Measurements from ENCODE around the gene PXDN. TPM values are rescaled to one million over a fixed set of nuclear protein-coding genes. Genes with fewer than 3 reads are reported as not detected.

Gene PXDN
- total RNA-seq, 1 donor from 2014 or later = 150 TPM

DNA sequence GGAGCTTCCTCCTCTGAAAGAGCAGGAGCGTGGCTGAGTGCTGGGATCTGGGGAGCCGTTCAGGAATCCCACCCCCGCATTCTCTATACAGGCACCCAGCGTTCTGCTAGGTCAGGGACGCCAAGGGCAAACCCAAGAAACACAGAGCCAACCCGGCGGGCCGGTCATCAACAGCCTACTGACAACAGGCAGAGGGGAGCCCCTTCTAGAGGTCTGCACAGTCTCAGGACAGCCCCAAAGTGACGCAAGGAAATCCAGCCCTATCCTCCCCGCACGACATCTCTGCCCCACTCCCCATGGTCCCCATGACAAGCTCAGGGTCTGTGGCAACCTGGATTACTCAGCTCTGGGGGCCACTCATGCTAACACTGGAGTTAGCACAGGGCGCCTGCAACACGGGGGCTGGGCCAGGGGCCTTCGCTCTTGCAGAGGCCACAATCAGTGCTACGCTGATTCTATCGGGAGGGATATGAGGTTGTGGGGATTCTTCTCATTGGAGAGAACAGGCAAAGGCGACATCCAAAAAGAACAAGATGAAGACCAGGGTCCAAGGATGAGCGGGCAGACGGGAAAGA is 81.6 kb downstream of the PXDN start:
- Mint-ChIP-seq H3K36me3 (peaks cover 11% of the 10 kb centered on the region), H3K9me3 (no peaks in the 10 kb centered on the region), H3K27me3 (no peaks in the 10 kb centered on the region), H3K27ac (no peak overlapping the region), H3K4me3 (no peak overlapping the region), H3K4me1 (ENCODE audit: unreplicated experiment) (no peaks in the 10 kb centered on the region)
- TF ChIP-seq, protein P1, sequence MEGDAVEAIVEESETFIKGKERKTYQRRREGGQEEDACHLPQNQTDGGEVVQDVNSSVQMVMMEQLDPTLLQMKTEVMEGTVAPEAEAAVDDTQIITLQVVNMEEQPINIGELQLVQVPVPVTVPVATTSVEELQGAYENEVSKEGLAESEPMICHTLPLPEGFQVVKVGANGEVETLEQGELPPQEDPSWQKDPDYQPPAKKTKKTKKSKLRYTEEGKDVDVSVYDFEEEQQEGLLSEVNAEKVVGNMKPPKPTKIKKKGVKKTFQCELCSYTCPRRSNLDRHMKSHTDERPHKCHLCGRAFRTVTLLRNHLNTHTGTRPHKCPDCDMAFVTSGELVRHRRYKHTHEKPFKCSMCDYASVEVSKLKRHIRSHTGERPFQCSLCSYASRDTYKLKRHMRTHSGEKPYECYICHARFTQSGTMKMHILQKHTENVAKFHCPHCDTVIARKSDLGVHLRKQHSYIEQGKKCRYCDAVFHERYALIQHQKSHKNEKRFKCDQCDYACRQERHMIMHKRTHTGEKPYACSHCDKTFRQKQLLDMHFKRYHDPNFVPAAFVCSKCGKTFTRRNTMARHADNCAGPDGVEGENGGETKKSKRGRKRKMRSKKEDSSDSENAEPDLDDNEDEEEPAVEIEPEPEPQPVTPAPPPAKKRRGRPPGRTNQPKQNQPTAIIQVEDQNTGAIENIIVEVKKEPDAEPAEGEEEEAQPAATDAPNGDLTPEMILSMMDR (conservative IDR thresholded peaks at IDR 0.05) = no peak
- DNase-seq (ENCODE audit: extremely low spot score, unreplicated experiment) = peak; percentile 60

DNA sequence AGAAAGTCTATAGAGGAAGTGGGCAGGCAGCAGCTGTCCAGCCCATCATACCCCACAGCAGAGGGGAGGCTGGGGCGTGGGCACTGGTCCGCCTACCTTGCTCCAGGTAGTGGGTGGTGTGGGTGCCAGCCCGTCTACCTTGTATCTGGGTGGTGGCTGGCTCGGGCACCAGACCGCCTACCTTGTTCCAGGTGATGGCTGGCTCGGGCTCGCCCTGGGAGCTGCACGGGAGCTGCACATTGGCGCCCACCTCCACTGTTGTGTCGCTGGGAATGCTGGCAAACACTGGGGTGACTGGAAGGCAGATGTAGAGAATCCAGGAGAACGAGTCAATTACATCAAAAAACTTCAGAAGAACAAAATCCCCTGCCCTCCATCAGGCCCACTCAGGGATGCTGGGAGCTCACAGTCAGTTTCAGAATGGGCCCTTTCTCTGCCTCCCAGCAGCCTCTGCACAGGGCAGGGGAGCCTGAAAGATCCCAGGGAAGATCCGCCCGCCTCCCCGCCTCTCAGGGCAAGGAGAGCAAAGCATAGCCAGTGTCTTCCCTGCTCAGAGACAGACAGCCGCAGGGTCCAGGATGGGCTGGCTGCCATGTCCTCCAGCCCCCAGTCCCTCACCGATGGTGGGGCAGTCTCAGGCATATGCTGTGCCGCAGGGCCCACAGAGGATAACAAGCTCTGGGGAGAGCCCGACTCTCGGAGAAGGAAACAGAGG is 82.3 kb downstream of the PXDN start:
- H3K36me3 Mint-ChIP-seq = peaks cover 9% of the 10 kb centered on the region
- H3K4me3 Mint-ChIP-seq = no peak overlapping the region
- H3K27me3 Mint-ChIP-seq = no peaks in the 10 kb centered on the region
- H3K9me3 Mint-ChIP-seq = no peaks in the 10 kb centered on the region
- no peak overlapping the region for H3K27ac Mint-ChIP-seq
- TF ChIP-seq, protein P1 (conservative IDR thresholded peaks at IDR 0.05) = no peak
- no peaks in the 10 kb centered on the region for H3K4me1 Mint-ChIP-seq (ENCODE audit: unreplicated experiment)
- peak; percentile 60 for DNase-seq (ENCODE audit: extremely low spot score, unreplicated experiment)

- peaks cover 8% of the 10 kb centered on the region for H3K36me3 Mint-ChIP-seq
- peak; percentile 34 for DNase-seq (ENCODE audit: extremely low spot score, unreplicated experiment)
- H3K27me3 Mint-ChIP-seq = no peaks in the 10 kb centered on the region
- no peak overlapping the region for H3K27ac Mint-ChIP-seq
- H3K9me3 Mint-ChIP-seq = no peaks in the 10 kb centered on the region
- no peaks in the 10 kb centered on the region for H3K4me1 Mint-ChIP-seq (ENCODE audit: unreplicated experiment)
- TF ChIP-seq, protein P1 (conservative IDR thresholded peaks at IDR 0.05) = no peak
- no peak overlapping the region for H3K4me3 Mint-ChIP-seq
Observed at GRCh38 chr2:1660656-1661640, 83.4 kb downstream of the PXDN start.

GRCh38 chr2:1659951-1660565 is 84.3 kb downstream of the PXDN start:
- Mint-ChIP-seq H3K27me3 (no peaks in the 10 kb centered on the region), H3K4me1 (ENCODE audit: unreplicated experiment) (no peaks in the 10 kb centered on the region), H3K27ac (no peak overlapping the region), H3K4me3 (no peak overlapping the region), H3K9me3 (no peaks in the 10 kb centered on the region), H3K36me3 (no peaks in the 10 kb centered on the region)
- peak; percentile 57 for DNase-seq (ENCODE audit: extremely low spot score, unreplicated experiment)
- TF ChIP-seq, protein P1 (conservative IDR thresholded peaks at IDR 0.05) = no peak

GRCh38 chr2:1658394-1659151 is 85.7 kb downstream of the PXDN start:
- Mint-ChIP-seq H3K4me1 (ENCODE audit: unreplicated experiment) (no peaks in the 10 kb centered on the region), H3K4me3 (no peak overlapping the region), H3K27ac (peak overlapping the region; percentile 34), H3K36me3 (peaks cover 2% of the 10 kb centered on the region), H3K9me3 (no peaks in the 10 kb centered on the region), H3K27me3 (no peaks in the 10 kb centered on the region)
- DNase-seq (ENCODE audit: extremely low spot score, unreplicated experiment) = peak; percentile 66
- TF ChIP-seq, protein P1 (conservative IDR thresholded peaks at IDR 0.05) = no peak

All from type B pancreatic cell (in vitro differentiated cells).